WTC11 (cell line): ENCODE results near the gene HTRA2. TPM values are rescaled to one million over a fixed set of nuclear protein-coding genes. Genes with fewer than 3 reads are reported as not detected.

Experiments
- ATAC-seq: fragments of 200-7000 bp; cut with Tn5 transposase; 2 replicates; pipeline ENCODE4 v1.10.0; 2021; ENCODE audit warnings: mild to moderate bottlenecking, moderate library complexity
- CTCF ChIA-PET: fragments of 300-600 bp; sonication (Branson Sonifier 250); formaldehyde crosslinking; loops from one replicate; lab custom pipeline; 2021; ENCODE audit warnings: antibody characterized with exemption; lab: Charles Lee
- POLR2A ChIA-PET: fragments of 350-600 bp; sonication (Branson Sonifier 250); formaldehyde crosslinking; loops from one replicate; lab custom pipeline; 2021; ENCODE audit warnings: antibody characterized with exemption; lab: Charles Lee
- DNase-seq: peaks from one replicate; pipeline ENCODE4 v3.0.0; 2021; ENCODE audit warnings: low spot score
- H3K27ac Mint-ChIP-seq: 2 replicates; pipeline ENCODE4 v1.8.0; 2021; ENCODE audit warnings: mixed read lengths
- H3K27me3 Mint-ChIP-seq: 2 replicates; pipeline ENCODE4 v1.8.0; 2021; ENCODE audit warnings: low read depth, mild to moderate bottlenecking, moderate library complexity, mixed read lengths
- H3K36me3 Mint-ChIP-seq: 2 replicates; pipeline ENCODE4 v1.8.0; 2021; ENCODE audit warnings: mixed read lengths
- H3K4me1 Mint-ChIP-seq: 2 replicates; pipeline ENCODE4 v1.8.0; 2022; ENCODE audit warnings: mixed read lengths
- H3K4me3 Mint-ChIP-seq: 2 replicates; pipeline ENCODE4 v1.8.0; 2021; ENCODE audit warnings: mild to moderate bottlenecking, moderate library complexity, mixed read lengths
- H3K9me3 Mint-ChIP-seq: 2 replicates; pipeline ENCODE4 v1.8.0; 2021; ENCODE audit warnings: mixed read lengths
- FOXP1 ChIP-seq: sonication (generic); formaldehyde crosslinking; IDR thresholded peaks from 2 replicates; pipeline ENCODE4 v1.8.0; 2022; ENCODE audit warnings: missing genetic modification reagents, mild to moderate bottlenecking, moderate library complexity, borderline replicate concordance
- JAZF1 ChIP-seq: fragments of 250-450 bp; sonication (Bioruptor Pico); IDR thresholded peaks from 2 replicates; pipeline ENCODE4 v1.9.0; 2021; ENCODE audit warnings: moderate library complexity, mild to moderate bottlenecking, inconsistent platforms
- JUN ChIP-seq: sonication (generic); formaldehyde crosslinking; IDR thresholded peaks from 2 replicates; pipeline ENCODE4 v1.8.0; 2023; ENCODE audit warnings: mild to moderate bottlenecking, missing genetic modification reagents
- NFE2L1 ChIP-seq: sonication (generic); formaldehyde crosslinking; IDR thresholded peaks from 2 replicates; pipeline ENCODE4 v1.8.1; 2023; ENCODE audit warnings: missing genetic modification reagents
- PRDM15 ChIP-seq: sonication (generic); formaldehyde crosslinking; IDR thresholded peaks from 2 replicates; pipeline ENCODE4 v1.8.0; 2022; ENCODE audit warnings: missing genetic modification reagents
- ZNF317 ChIP-seq: sonication (generic); formaldehyde crosslinking; IDR thresholded peaks from 2 replicates; pipeline ENCODE4 v1.8.1; 2023; ENCODE audit warnings: low read depth, mild to moderate bottlenecking, moderate library complexity, missing genetic modification reagents, borderline replicate concordance
- ZNF396 ChIP-seq: fragments of 250-450 bp; sonication (Bioruptor Pico); IDR thresholded peaks from 2 replicates; pipeline ENCODE4 v1.8.0; 2021; ENCODE audit warnings: mild to moderate bottlenecking, moderate library complexity, borderline replicate concordance
- ZNF425 ChIP-seq: fragments of 250-450 bp; sonication (Bioruptor Pico); conservative IDR thresholded peaks from 2 replicates; pipeline ENCODE4 v1.9.0; 2021; ENCODE audit warnings: mild to moderate bottlenecking
- ZNF532 ChIP-seq: fragments of 250-450 bp; sonication (Bioruptor Pico); IDR thresholded peaks from 2 replicates; pipeline ENCODE4 v1.9.0; 2021; ENCODE audit warnings: mild to moderate bottlenecking, borderline replicate concordance
- total RNA-seq: library from RNA; stranded (reverse); gene quantifications from 3 replicates; pipeline ENCODE4 v1.2.3, GENCODE V29; 2021
- TF ChIP-seq, protein P1 (sequence below): sonication (generic); formaldehyde crosslinking; IDR thresholded peaks from 2 replicates; pipeline ENCODE4 v1.8.1; 2022; ENCODE audit warnings: low read depth, missing genetic modification reagents, borderline replicate concordance

Gene HTRA2
- total RNA-seq, 1 experiment from 2014 or later = 30.0 TPM

GRCh38 chr2:74527741-74528140 lies 2.0 kb upstream of the HTRA2 start (continued):
- TF ChIP-seq ZNF532 (CRISPR knock-in tag) (no peak), NFE2L1 (CRISPR knock-in tag) (no peak), ZNF317 (no peak), PRDM15 (CRISPR knock-in tag) (no peak), JAZF1 (no peak), JUN (CRISPR knock-in tag) (no peak), ZNF425 (no peak)
- TF ChIP-seq, protein P1, sequence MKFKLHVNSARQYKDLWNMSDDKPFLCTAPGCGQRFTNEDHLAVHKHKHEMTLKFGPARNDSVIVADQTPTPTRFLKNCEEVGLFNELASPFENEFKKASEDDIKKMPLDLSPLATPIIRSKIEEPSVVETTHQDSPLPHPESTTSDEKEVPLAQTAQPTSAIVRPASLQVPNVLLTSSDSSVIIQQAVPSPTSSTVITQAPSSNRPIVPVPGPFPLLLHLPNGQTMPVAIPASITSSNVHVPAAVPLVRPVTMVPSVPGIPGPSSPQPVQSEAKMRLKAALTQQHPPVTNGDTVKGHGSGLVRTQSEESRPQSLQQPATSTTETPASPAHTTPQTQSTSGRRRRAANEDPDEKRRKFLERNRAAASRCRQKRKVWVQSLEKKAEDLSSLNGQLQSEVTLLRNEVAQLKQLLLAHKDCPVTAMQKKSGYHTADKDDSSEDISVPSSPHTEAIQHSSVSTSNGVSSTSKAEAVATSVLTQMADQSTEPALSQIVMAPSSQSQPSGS (CRISPR knock-in tag) = no peak
- TF ChIP-seq, all 79 proteins: peak for 0

- ChIA-PET CTCF (interaction anchor here (0.7 to 2.2 kb wide), 7 partner anchors 12 to 137 kb away, joined by 3 to 9 read pairs (median 4); partner anchors contain the start of genes CCDC142, LOXL3, PCGF1 and TTC31), POLR2A (interaction anchor here (0.8 to 1.4 kb wide), 3 partner anchors 25 to 71 kb away, joined by 3 to 7 read pairs (median 3); partner anchors contain the start of genes LOXL3 and WBP1)
- Mint-ChIP-seq H3K9me3 (0 out of 2 replicates have a peak, but pooled peaks cover 3% of the 10 kb centered on the region), H3K27me3 (peaks cover 3% of the 10 kb centered on the region), H3K4me1 (peaks cover 14% of the 10 kb centered on the region), H3K4me3 (peak overlapping the region; percentile 99), H3K36me3 (peaks cover 34% of the 10 kb centered on the region)
- DNase-seq = no peak
- TF ChIP-seq FOXP1 (CRISPR knock-in tag) = 0 out of 2 replicates have a peak, but pooled peaks have one; percentile 27
- no peak for TF ChIP-seq ZNF396 (CRISPR knock-in tag)
- TF ChIP-seq, all 79 proteins: peak for 1
- H3K27ac Mint-ChIP-seq = peak overlapping the region; percentile 93
- ATAC-seq = no peak
These were observed 955 bp upstream of the HTRA2 start for GRCh38 chr2:74528600-74529356.
